Measurements from ENCODE around the gene KHDC1. TPM values are rescaled to one million over a fixed set of nuclear protein-coding genes. Genes with fewer than 3 reads are reported as not detected.
"Not testable (repeated sequence)": the region's sequence is repeated elsewhere in the genome, so short reads cannot be mapped to it uniquely, and the experiment has no call there.

KHDC1 gene
- total and polyA plus RNA-seq, 2 experiments from 2014 or later, result 1.1 to 3.8 TPM

DNA sequence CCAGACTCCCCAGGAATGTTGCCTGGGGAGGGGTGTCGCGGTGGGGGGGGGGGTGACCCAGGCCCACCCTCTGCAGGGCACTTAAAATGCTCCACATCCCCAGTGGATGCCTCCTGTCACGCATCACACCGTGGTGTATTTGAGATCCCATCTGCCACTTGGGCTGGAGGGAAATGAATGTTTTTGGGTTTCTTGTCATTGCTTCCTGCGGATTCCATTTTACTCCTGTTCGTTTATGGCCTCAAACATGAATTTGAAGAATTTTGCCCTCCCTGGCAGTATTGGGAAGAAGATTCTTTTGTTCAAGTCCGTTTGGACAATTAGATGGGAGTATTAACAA, 544 bp upstream of the KHDC1 start:
- Histone ChIP-seq H3K79me2 (ENCODE audit: insufficient read depth) (peaks cover 10% of the 10 kb centered on the region; the same call in 1 of the 2 replicates), H3K9me2 (ENCODE audit: insufficient read depth) (no peaks in the 10 kb centered on the region), H3K27me3 (replicated peaks; ENCODE audit: insufficient read depth) (no peaks in the 10 kb centered on the region), H4K20me1 (ENCODE audit: insufficient read depth) (no peaks in the 10 kb centered on the region), H3K4me2 (ENCODE audit: unreplicated experiment) (peak overlapping the region; percentile 92), H3F3A (ENCODE audit: insufficient read depth) (0 out of 2 replicates have a peak, but pooled peaks cover 4% of the 10 kb centered on the region), H3K36me3 (ENCODE audit: low read depth) (no peaks in the 10 kb centered on the region), H2AFZ (peak overlapping the region; percentile 100), H3K27ac (no peak overlapping the region), H3K4me1 (ENCODE audit: insufficient read depth) (0 out of 2 replicates have a peak, but pooled peaks cover 10% of the 10 kb centered on the region), H3K9me3 (ENCODE audit: low read depth) (no peaks in the 10 kb centered on the region), H3K4me3 (peak overlapping the region; percentile 84), H3K9ac (peak overlapping the region; percentile 86)
- in situ Hi-C loops (cut with MboI), result no loop called here
- 15 to 22% methylated on average over 7 of the region's 7 CpGs for WGBS, 2 experiments (ENCODE audit: low coverage in 1 of 2, low lambda C conversion rate in 2 of 2, missing lambda C conversion rate in 2 of 2)
- peak; percentile 29 for DNase-seq
- TF ChIP-seq EZH2 (IDR thresholded peaks at IDR 0.05; ENCODE audit: insufficient read depth, poor library complexity, severe bottlenecking) (no peak), EZH2phosphoT487 (IDR thresholded peaks at IDR 0.05; ENCODE audit: insufficient read depth, low read depth) (no peak)

DNA sequence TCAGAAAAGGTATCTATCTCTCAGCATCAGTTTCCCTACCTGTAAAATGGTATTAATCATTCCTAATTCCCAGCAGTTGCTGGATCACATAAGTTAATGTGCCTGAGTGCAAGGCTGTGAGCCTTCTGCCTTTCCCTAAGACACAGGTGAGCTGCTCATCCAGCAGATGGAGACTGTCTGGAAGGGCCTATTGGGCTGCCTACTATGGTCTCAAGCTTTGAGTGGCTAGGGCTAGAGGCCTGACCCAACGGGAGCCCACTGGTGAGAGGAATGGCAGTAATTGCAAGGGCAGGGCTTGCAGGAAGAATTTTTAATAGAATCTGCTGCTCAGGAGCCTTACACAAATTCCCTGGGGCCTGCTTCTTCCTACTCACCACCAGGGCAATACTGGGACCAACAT, 4.3 kb downstream of the KHDC1 start:
- no peak for DNase-seq
- Histone ChIP-seq H3K9me2 (ENCODE audit: insufficient read depth) (no peaks in the 10 kb centered on the region), H2AFZ (no peak overlapping the region), H3K4me2 (ENCODE audit: unreplicated experiment) (no peak overlapping the region), H4K20me1 (ENCODE audit: insufficient read depth) (no peaks in the 10 kb centered on the region), H3K27ac (no peak overlapping the region), H3K4me3 (no peak overlapping the region), H3K36me3 (ENCODE audit: low read depth) (no peaks in the 10 kb centered on the region), H3K9ac (no peak overlapping the region), H3K27me3 (replicated peaks; ENCODE audit: insufficient read depth) (no peaks in the 10 kb centered on the region), H3F3A (ENCODE audit: insufficient read depth) (0 out of 2 replicates have a peak, but pooled peaks cover 4% of the 10 kb centered on the region), H3K79me2 (ENCODE audit: insufficient read depth) (peaks cover 6% of the 10 kb centered on the region; the same call in 1 of the 2 replicates), H3K9me3 (ENCODE audit: low read depth) (no peaks in the 10 kb centered on the region), H3K4me1 (ENCODE audit: insufficient read depth) (0 out of 2 replicates have a peak, but pooled peaks cover 7% of the 10 kb centered on the region)
- 44 to 50% methylated on average over 1 of the region's 1 CpG for WGBS, 2 experiments (ENCODE audit: low coverage in 1 of 2, low lambda C conversion rate in 2 of 2, missing lambda C conversion rate in 2 of 2)
- in situ Hi-C loops (cut with MboI), result no loop called here
- no peak for TF ChIP-seq EZH2phosphoT487 (IDR thresholded peaks at IDR 0.05; ENCODE audit: insufficient read depth, low read depth)
- TF ChIP-seq EZH2 (IDR thresholded peaks at IDR 0.05; ENCODE audit: insufficient read depth, poor library complexity, severe bottlenecking), result no peak

DNA sequence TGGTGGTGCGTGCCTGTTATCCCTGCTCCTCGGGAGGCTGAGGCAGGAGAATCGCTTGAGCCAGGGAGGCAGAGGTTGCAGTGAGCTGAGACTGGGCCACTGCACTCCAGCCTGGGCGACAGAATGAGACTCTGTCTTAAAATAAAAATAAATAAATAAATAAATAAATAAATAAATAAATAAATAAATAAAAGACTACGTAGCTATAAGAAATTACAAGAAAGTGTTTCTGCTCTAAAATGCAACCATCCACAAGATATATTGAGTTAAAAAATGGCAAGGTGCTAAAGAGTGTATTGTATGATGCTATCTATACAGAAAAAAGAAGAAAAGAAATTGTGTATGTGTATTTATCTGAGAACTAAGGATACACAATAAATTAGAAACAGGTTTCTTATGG, 8.7 kb downstream of the KHDC1 start:
- H3K9me3 ChIP-seq (ENCODE audit: low read depth); H3K4me3 ChIP-seq; H2AFZ ChIP-seq; H3F3A ChIP-seq (ENCODE audit: insufficient read depth); H3K36me3 ChIP-seq (ENCODE audit: low read depth); H4K20me1 ChIP-seq (ENCODE audit: insufficient read depth); H3K9ac ChIP-seq; H3K79me2 ChIP-seq (ENCODE audit: insufficient read depth); H3K27ac ChIP-seq; H3K4me2 ChIP-seq (ENCODE audit: unreplicated experiment); H3K4me1 ChIP-seq (ENCODE audit: insufficient read depth); H3K27me3 ChIP-seq (replicated peaks; ENCODE audit: insufficient read depth); in situ Hi-C loops (cut with MboI); DNase-seq; H3K9me2 ChIP-seq (ENCODE audit: insufficient read depth): not testable (repeated sequence)
- 94 to 96% methylated on average over 5 of the region's 5 CpGs for WGBS, 2 experiments (ENCODE audit: low coverage in 1 of 2, low lambda C conversion rate in 2 of 2, missing lambda C conversion rate in 2 of 2)

- H3F3A ChIP-seq (ENCODE audit: insufficient read depth), result no peaks in the 10 kb centered on the region
- no peak overlapping the region for H2AFZ ChIP-seq
- no peaks in the 10 kb centered on the region for H3K36me3 ChIP-seq (ENCODE audit: low read depth)
- H3K27ac ChIP-seq, result no peak overlapping the region
- DNase-seq, result no peak
- WGBS, 2 experiments (ENCODE audit: low coverage in 1 of 2, low lambda C conversion rate in 2 of 2, missing lambda C conversion rate in 2 of 2), result 80 to 87% methylated on average over 2 of the region's 2 CpGs
- no peaks in the 10 kb centered on the region for H3K9me2 ChIP-seq (ENCODE audit: insufficient read depth)
- H3K9ac ChIP-seq, result no peak overlapping the region
- H4K20me1 ChIP-seq (ENCODE audit: insufficient read depth), result no peaks in the 10 kb centered on the region
- no peaks in the 10 kb centered on the region for H3K4me1 ChIP-seq (ENCODE audit: insufficient read depth)
- H3K79me2 ChIP-seq (ENCODE audit: insufficient read depth), result no peaks in the 10 kb centered on the region
- no peak overlapping the region for H3K4me3 ChIP-seq
- H3K27me3 ChIP-seq (replicated peaks; ENCODE audit: insufficient read depth), result no peaks in the 10 kb centered on the region
- H3K4me2 ChIP-seq (ENCODE audit: unreplicated experiment), result no peak overlapping the region
- H3K9me3 ChIP-seq (ENCODE audit: low read depth), result no peaks in the 10 kb centered on the region
- TF ChIP-seq EZH2 (IDR thresholded peaks at IDR 0.05; ENCODE audit: insufficient read depth, poor library complexity, severe bottlenecking) (no peak), EZH2phosphoT487 (IDR thresholded peaks at IDR 0.05; ENCODE audit: insufficient read depth, low read depth) (no peak)
- in situ Hi-C loops (cut with MboI), result no loop called here
These were observed 10.3 kb downstream of the KHDC1 start for GRCh38 chr6:73252703-73253102.

DNA sequence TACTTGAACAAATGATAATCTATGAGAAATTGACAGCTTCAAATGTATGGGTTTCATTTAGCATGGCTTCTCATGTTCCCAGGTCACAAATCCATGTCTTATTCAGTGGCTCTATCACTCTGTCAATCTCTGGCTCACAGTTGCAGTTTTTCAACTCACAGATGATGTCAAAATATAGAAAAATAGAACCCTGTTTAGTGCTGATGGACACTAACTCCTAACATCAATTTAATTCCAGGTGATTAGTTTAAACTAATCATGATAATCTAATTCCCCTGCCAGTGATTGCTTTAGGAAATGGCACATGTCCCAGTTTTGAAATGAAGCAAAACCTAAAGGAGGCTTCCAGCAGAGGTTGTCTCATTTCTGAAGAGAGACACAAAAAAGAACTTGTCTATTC, 13.0 kb downstream of the KHDC1 start:
- Histone ChIP-seq H3K4me3 (no peak overlapping the region), H3F3A (ENCODE audit: insufficient read depth) (no peaks in the 10 kb centered on the region), H3K79me2 (ENCODE audit: insufficient read depth) (no peaks in the 10 kb centered on the region), H3K9me2 (ENCODE audit: insufficient read depth) (no peaks in the 10 kb centered on the region), H3K27me3 (replicated peaks; ENCODE audit: insufficient read depth) (no peaks in the 10 kb centered on the region), H3K4me1 (ENCODE audit: insufficient read depth) (no peaks in the 10 kb centered on the region), H3K27ac (no peak overlapping the region), H2AFZ (no peak overlapping the region), H3K4me2 (ENCODE audit: unreplicated experiment) (no peak overlapping the region), H3K36me3 (ENCODE audit: low read depth) (no peaks in the 10 kb centered on the region), H3K9ac (no peak overlapping the region), H3K9me3 (ENCODE audit: low read depth) (no peaks in the 10 kb centered on the region), H4K20me1 (ENCODE audit: insufficient read depth) (no peaks in the 10 kb centered on the region)
- in situ Hi-C loops (cut with MboI), result no loop called here
- TF ChIP-seq EZH2 (IDR thresholded peaks at IDR 0.05; ENCODE audit: insufficient read depth, poor library complexity, severe bottlenecking) (no peak), EZH2phosphoT487 (IDR thresholded peaks at IDR 0.05; ENCODE audit: insufficient read depth, low read depth) (no peak)
- no peak for DNase-seq
